ENCODE results near the gene CEP126. TPM values are rescaled to one million over a fixed set of nuclear protein-coding genes. Genes with fewer than 3 reads are reported as not detected.

CEP126 gene
- polyA plus RNA-seq, 1 donor: 5.9 TPM

DNA sequence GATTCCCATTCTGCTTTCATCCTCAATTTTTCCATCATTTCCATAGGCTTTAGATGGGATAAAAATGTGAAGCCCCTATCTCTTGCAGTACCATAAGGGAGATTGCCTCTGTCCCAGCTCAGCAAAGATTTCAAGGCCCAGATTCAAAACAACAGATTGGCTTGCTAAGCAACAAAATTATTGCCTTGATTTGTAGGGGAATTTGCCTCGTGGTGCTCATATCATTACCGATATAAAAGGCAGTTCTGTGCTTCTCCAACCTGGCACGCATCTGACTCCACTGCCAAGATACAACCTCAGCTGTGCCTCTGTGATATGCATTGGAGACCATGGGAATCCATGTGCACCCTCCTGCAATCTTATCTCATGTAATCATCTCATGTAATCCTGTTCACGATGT lies 25.0 kb upstream of the CEP126 start:
- Histone ChIP-seq H3K4me1 (ENCODE audit: control insufficient read depth, insufficient read depth, low read length) (no peaks in the 10 kb centered on the region), H3K4me3 (ENCODE audit: low read length) (no peak overlapping the region), H3K27ac (ENCODE audit: low read length) (no peak overlapping the region), H3K36me3 (ENCODE audit: control insufficient read depth, insufficient read depth, low read length) (no peaks in the 10 kb centered on the region), H3K27me3 (ENCODE audit: control insufficient read depth, insufficient read depth, low read length) (no peaks in the 10 kb centered on the region), H3K9me3 (ENCODE audit: control insufficient read depth, low read depth, low read length) (no peaks in the 10 kb centered on the region)
- 71% methylated on average over 1 of the region's 4 CpGs for WGBS (ENCODE audit: insufficient coverage, low lambda C conversion rate)
- DNase-seq: no peak

DNA sequence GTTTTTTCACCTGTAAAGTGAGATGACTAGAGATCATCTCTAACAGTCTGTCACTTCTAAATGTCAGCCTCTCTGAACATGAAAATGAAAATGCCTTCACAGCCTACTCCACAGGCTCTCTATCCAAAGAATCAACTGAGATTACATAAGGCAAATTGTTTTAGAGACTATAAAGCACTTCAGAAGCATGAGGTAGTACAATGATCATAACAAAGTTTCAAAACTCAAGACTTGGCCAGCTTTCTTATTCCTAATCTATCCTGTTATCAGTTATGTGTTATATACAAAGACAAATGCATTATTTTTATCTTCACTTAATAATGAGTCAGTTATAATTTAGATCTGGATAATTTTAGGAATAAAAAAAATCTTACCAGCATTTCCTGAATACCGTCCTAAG lies 20.3 kb upstream of the CEP126 start:
- Histone ChIP-seq H3K4me3 (ENCODE audit: low read length) (no peak overlapping the region), H3K27ac (ENCODE audit: low read length) (no peak overlapping the region), H3K9me3 (ENCODE audit: control insufficient read depth, low read depth, low read length) (no peaks in the 10 kb centered on the region), H3K36me3 (ENCODE audit: control insufficient read depth, insufficient read depth, low read length) (no peaks in the 10 kb centered on the region), H3K27me3 (ENCODE audit: control insufficient read depth, insufficient read depth, low read length) (no peaks in the 10 kb centered on the region), H3K4me1 (ENCODE audit: control insufficient read depth, insufficient read depth, low read length) (no peaks in the 10 kb centered on the region)
- WGBS (ENCODE audit: insufficient coverage, low lambda C conversion rate): 88% methylated on average over 1 of the region's 1 CpG
- peak in 1 of 2 donors; percentile 8 for DNase-seq

DNA sequence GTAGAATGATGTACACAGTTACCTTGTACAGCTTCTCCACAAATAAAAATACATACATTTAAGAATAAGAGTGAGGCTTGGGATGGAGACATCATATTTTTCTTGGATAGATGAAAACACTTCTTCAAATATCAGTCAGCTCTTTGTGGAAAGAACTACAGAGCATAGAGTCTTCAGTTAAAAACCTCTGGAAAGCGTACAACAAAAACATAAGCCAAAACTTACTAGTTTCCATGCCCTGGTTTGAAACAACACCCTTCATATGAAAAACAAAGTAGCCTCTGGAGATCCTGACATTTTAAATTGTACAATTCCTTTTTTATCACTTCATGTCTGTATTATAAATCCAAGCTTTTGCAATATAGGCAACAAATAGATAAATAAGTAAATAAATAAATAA lies 7.0 kb upstream of the CEP126 start:
- H3K9me3 ChIP-seq (ENCODE audit: control insufficient read depth, low read depth, low read length): no peaks in the 10 kb centered on the region
- no CpG with 5 or more reads among the region's 1 CpG for WGBS (ENCODE audit: insufficient coverage, low lambda C conversion rate)
- no peaks in the 10 kb centered on the region for H3K36me3 ChIP-seq (ENCODE audit: control insufficient read depth, insufficient read depth, low read length)
- H3K4me3 ChIP-seq (ENCODE audit: low read length): no peak overlapping the region
- DNase-seq: no peak
- H3K4me1 ChIP-seq (ENCODE audit: control insufficient read depth, insufficient read depth, low read length): no peaks in the 10 kb centered on the region
- no peak overlapping the region for H3K27ac ChIP-seq (ENCODE audit: low read length)
- H3K27me3 ChIP-seq (ENCODE audit: control insufficient read depth, insufficient read depth, low read length): no peaks in the 10 kb centered on the region

DNA sequence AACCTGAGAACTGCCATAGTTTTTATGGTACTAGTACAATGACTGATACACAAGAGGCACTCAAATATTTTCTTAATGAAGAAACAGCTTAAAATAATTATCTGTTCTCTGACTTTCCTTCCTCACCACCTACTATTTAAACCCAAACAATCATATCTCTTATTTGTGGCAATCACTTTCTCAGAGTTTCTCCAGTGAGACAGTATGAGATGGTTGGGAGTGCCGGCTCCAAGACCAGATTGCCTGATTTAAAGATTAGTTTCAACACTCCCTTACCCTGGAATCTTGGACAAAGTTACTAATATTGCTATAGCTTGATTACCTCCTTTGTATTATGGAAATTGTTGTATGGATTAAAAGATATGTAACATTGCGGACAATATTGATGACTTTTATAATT lies 5.7 kb upstream of the CEP126 start:
- Histone ChIP-seq H3K27ac (ENCODE audit: low read length) (no peak overlapping the region), H3K4me3 (ENCODE audit: low read length) (no peak overlapping the region)
- WGBS (ENCODE audit: insufficient coverage, low lambda C conversion rate): 100% methylated on average over 1 of the region's 2 CpGs

DNA sequence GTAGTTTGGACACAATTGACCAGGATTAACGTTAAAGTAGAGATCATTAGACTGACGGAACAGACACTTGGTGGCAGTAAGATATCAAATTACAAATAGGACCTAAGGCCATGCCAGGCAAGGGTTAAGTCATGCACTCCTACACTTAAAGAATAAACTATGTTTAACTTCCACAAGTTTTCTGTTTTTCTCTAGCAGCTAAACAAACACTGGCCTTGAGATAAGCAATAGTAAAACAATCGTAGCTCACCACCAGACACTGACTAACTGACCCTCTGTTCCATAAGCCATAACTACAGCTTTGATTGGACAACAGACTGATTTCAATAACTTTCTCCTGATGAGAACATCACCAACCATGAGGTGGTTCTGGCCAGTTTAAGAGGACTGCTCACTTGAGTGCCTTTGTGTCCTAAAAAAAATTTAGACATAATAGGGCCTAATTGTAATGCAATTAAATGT lies 2.0 kb upstream of the CEP126 start:
- no peak overlapping the region for H3K27ac ChIP-seq (ENCODE audit: low read length)

More for the DNA sequence above, 5.7 kb upstream of the CEP126 start:
- Histone ChIP-seq H3K4me1 (ENCODE audit: control insufficient read depth, insufficient read depth, low read length) (no peaks in the 10 kb centered on the region), H3K27me3 (ENCODE audit: control insufficient read depth, insufficient read depth, low read length) (no peaks in the 10 kb centered on the region), H3K9me3 (ENCODE audit: control insufficient read depth, low read depth, low read length) (no peaks in the 10 kb centered on the region), H3K36me3 (ENCODE audit: control insufficient read depth, insufficient read depth, low read length) (no peaks in the 10 kb centered on the region)
- no peak for DNase-seq

DNA sequence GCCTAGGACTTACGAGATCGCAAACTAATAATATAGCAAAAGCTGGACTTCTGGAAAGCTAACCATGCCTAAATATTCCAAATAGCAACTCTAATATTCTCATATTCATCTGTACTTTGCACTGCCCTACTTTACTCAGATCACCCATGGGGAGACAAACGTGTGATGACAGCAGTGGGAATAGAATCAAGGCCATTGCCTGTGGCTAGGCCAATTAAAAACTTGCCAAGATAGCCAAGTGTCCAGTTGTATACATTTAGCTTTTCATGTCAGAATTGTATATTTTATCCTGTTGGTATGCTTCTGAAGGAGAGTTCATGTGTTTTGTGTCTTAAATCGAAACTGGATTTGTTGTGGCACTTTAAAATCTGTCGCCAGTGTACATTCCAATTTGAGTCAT lies 1.2 kb upstream of the CEP126 start:
- H3K36me3 ChIP-seq (ENCODE audit: control insufficient read depth, insufficient read depth, low read length): no peaks in the 10 kb centered on the region
- no peaks in the 10 kb centered on the region for H3K27me3 ChIP-seq (ENCODE audit: control insufficient read depth, insufficient read depth, low read length)
- no peak overlapping the region for H3K4me3 ChIP-seq (ENCODE audit: low read length)
- DNase-seq: no peak
- no peaks in the 10 kb centered on the region for H3K4me1 ChIP-seq (ENCODE audit: control insufficient read depth, insufficient read depth, low read length)
- no peaks in the 10 kb centered on the region for H3K9me3 ChIP-seq (ENCODE audit: control insufficient read depth, low read depth, low read length)
- WGBS (ENCODE audit: insufficient coverage, low lambda C conversion rate): 83% methylated on average over 4 of the region's 5 CpGs
- H3K27ac ChIP-seq (ENCODE audit: low read length): no peak overlapping the region

More for the DNA sequence above, 2.0 kb upstream of the CEP126 start:
- H3K9me3 ChIP-seq (ENCODE audit: control insufficient read depth, low read depth, low read length): no peaks in the 10 kb centered on the region
- H3K27me3 ChIP-seq (ENCODE audit: control insufficient read depth, insufficient read depth, low read length): no peaks in the 10 kb centered on the region
- 17% methylated on average over 1 of the region's 3 CpGs for WGBS (ENCODE audit: insufficient coverage, low lambda C conversion rate)
- no peak overlapping the region for H3K4me3 ChIP-seq (ENCODE audit: low read length)
- no peaks in the 10 kb centered on the region for H3K4me1 ChIP-seq (ENCODE audit: control insufficient read depth, insufficient read depth, low read length)
- no peaks in the 10 kb centered on the region for H3K36me3 ChIP-seq (ENCODE audit: control insufficient read depth, insufficient read depth, low read length)
- DNase-seq: no peak

DNA sequence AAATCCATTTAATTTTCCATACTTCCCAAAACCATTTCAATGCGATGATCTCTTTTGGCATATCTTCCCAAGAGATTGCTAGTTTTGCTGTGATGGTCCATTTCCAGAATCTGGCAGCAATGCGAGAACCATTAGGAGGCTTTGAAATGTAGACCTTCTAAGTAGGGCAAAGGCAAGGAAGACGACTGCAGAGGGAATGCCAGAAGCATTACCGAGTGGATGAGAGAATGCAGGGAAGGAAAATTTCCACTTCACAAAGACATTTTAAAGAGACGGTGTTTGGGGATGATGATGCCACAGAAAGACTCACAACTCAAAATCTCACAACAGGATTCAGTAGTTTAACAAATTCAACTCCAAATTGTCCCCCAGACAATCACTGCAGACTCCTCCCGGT lies 471 bp upstream of the CEP126 start:
- no peaks in the 10 kb centered on the region for H3K36me3 ChIP-seq (ENCODE audit: control insufficient read depth, insufficient read depth, low read length)
- peak overlapping the region; percentile 67 for H3K4me3 ChIP-seq (ENCODE audit: low read length)
- no peaks in the 10 kb centered on the region for H3K4me1 ChIP-seq (ENCODE audit: control insufficient read depth, insufficient read depth, low read length)
- peak in 1 of 2 donors; percentile 2 for DNase-seq
- WGBS (ENCODE audit: insufficient coverage, low lambda C conversion rate): 10% methylated on average over 2 of the region's 6 CpGs
- peak overlapping the region; percentile 74 for H3K27ac ChIP-seq (ENCODE audit: low read length)
- H3K27me3 ChIP-seq (ENCODE audit: control insufficient read depth, insufficient read depth, low read length): no peaks in the 10 kb centered on the region
- H3K9me3 ChIP-seq (ENCODE audit: control insufficient read depth, low read depth, low read length): no peaks in the 10 kb centered on the region

DNA sequence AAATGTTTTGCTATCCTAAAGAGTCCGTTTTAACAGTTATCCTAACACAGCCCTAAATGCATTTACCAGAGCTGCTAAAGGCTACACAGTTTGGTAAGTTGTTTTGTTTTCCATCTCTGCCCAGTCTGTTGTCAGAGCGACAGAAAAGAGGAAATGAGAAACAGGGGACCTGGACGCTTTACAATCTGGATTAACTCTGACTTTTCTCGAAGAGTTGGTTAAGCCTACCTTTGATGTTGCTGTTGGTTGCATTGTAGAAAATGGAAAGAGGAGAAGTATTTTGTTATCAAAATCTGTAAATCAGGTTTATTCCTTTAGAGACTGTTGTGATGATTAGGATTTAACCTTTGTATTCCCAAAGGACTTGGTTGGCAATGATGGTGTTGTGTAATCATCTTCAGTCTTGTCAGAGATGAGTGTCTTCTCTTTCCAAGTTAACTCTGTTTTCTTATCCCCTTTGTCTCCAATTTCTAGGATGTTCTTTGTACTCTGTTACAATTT lies 1.0 kb downstream of the CEP126 start:
- Histone ChIP-seq H3K27ac (ENCODE audit: low read length) (peak overlapping the region; percentile 74), H3K36me3 (ENCODE audit: control insufficient read depth, insufficient read depth, low read length) (no peaks in the 10 kb centered on the region), H3K4me3 (ENCODE audit: low read length) (peak overlapping the region; percentile 67), H3K9me3 (ENCODE audit: control insufficient read depth, low read depth, low read length) (no peaks in the 10 kb centered on the region), H3K4me1 (ENCODE audit: control insufficient read depth, insufficient read depth, low read length) (no peaks in the 10 kb centered on the region), H3K27me3 (ENCODE audit: control insufficient read depth, insufficient read depth, low read length) (no peaks in the 10 kb centered on the region)
- WGBS (ENCODE audit: insufficient coverage, low lambda C conversion rate): 43% methylated on average over 3 of the region's 4 CpGs
- DNase-seq: peak; percentile 12 to 55

DNA sequence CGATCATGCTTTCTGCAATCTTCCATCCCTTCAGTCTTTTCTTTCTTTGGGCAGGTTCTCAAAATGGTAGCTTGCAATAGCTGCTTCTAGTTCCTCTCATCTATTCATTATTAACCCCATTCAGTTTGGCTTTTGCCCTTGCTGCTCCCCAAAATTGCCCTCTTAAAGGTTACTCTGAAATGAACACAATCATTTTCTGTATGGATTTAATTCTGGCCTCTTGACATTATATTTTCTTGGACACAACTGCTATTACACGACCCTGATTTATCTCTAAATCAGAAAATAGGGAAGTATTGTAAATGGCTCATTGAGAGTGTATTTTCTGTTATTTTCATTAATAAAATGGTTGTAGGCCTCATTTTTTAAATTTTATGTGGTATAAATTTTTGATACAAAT lies 1.6 kb downstream of the CEP126 start, which contains the start of gene ANGPTL5:
TSS of gene ANGPTL5 (minus strand) at position 101 of the 400 bp plus-strand sequence. CDS start 8,613 bp downstream, outside the sequence.
- DNase-seq: no peak
- H3K4me1 ChIP-seq (ENCODE audit: control insufficient read depth, insufficient read depth, low read length): no peaks in the 10 kb centered on the region
- H3K27me3 ChIP-seq (ENCODE audit: control insufficient read depth, insufficient read depth, low read length): no peaks in the 10 kb centered on the region
- WGBS (ENCODE audit: insufficient coverage, low lambda C conversion rate): 100% methylated on average over 1 of the region's 2 CpGs
- no peaks in the 10 kb centered on the region for H3K36me3 ChIP-seq (ENCODE audit: control insufficient read depth, insufficient read depth, low read length)
- H3K4me3 ChIP-seq (ENCODE audit: low read length): peak within 1 kb of the TSS; percentile 67
- peak within 1 kb of the TSS; percentile 74 for H3K27ac ChIP-seq (ENCODE audit: low read length)
- H3K9me3 ChIP-seq (ENCODE audit: control insufficient read depth, low read depth, low read length): no peaks in the 10 kb centered on the region

DNA sequence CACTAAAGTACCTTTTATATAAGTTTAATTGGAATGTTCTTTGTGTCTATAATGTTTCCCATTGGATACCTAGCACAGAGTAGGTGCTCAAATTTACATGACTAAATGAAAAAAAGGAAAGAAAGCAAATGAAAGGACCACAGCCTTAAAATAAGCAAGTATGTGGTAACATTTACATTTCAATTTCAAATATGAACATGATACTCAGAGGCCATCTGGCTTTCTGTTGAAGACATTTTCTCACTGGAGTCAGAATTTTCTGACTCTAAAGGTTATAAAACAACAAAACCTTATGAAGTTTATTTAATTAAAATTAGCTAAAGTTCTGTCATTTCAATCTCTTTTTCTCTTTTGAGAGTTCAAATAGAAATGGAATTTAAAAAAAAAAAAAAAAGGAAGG lies 2.4 kb downstream of the CEP126 start:
- no peak for DNase-seq
- H3K27me3 ChIP-seq (ENCODE audit: control insufficient read depth, insufficient read depth, low read length): no peaks in the 10 kb centered on the region
- no peaks in the 10 kb centered on the region for H3K36me3 ChIP-seq (ENCODE audit: control insufficient read depth, insufficient read depth, low read length)
- H3K4me1 ChIP-seq (ENCODE audit: control insufficient read depth, insufficient read depth, low read length): no peaks in the 10 kb centered on the region
- no peak overlapping the region for H3K27ac ChIP-seq (ENCODE audit: low read length)
- H3K4me3 ChIP-seq (ENCODE audit: low read length): no peak overlapping the region
- H3K9me3 ChIP-seq (ENCODE audit: control insufficient read depth, low read depth, low read length): no peaks in the 10 kb centered on the region

DNA sequence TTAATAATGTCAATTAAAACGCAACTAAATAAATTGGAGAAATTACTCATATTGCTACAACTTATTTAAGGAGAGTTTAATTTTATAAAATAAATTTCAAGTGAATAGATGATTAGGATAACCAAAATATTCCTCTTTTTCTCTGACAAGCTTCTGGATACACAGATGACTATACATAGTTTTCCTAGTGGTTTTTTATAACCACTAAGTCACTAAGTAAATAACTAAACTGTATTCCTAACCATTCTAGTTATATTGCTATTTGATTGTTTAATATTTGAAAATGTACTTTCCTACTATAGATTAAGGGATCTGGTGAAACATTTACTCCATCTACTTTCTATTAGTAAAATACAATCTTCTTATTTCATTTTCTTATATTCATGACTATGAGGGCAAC lies 6.2 kb downstream of the CEP126 start:
- Histone ChIP-seq H3K4me1 (ENCODE audit: control insufficient read depth, insufficient read depth, low read length) (no peaks in the 10 kb centered on the region), H3K27ac (ENCODE audit: low read length) (no peak overlapping the region), H3K27me3 (ENCODE audit: control insufficient read depth, insufficient read depth, low read length) (no peaks in the 10 kb centered on the region), H3K36me3 (ENCODE audit: control insufficient read depth, insufficient read depth, low read length) (no peaks in the 10 kb centered on the region), H3K4me3 (ENCODE audit: low read length) (no peak overlapping the region), H3K9me3 (ENCODE audit: control insufficient read depth, low read depth, low read length) (no peaks in the 10 kb centered on the region)
- 100% methylated on average over 1 of the region's 1 CpG for WGBS (ENCODE audit: insufficient coverage, low lambda C conversion rate)
- DNase-seq: no peak

Measured in large intestine (tissue), 3 donors.